NCI-H226 (cell line): ENCODE measurements around the gene CHRNA1.

Experiments
- DNase-seq: peaks from one replicate; pipeline ENCODE4 v3.0.0-alpha.2; 2015

Gene CHRNA1

DNA sequence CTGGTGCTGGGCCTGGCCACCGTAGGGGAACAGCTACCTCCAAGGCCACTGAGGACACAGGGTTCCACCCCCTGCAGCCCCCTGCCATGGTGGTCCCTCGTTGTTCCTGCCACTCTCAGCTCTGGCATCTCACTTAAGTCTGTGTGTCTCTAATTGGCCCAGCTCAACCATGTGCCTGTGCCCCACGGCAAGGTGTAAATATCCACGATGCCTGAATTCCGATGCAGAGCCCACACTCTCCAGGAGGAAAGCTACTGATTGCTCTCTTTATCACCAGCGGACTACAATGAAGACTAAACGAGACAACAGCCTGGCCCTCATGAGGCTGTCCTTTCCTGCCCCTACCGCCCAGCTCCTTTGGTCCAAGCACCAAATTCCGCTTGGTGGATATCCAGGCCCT lies 17.0 kb upstream of the CHRNA1 start:
- no peak for DNase-seq

- no peak for DNase-seq
Measured at GRCh38 chr2:174780856-174781255, 16.6 kb upstream of the CHRNA1 start.

GRCh38 chr2:174780191-174780840 lies 16.0 kb upstream of the CHRNA1 start:
- no peak for DNase-seq

GRCh38 chr2:174779361-174779928 lies 15.2 kb upstream of the CHRNA1 start:
- no peak for DNase-seq

DNA sequence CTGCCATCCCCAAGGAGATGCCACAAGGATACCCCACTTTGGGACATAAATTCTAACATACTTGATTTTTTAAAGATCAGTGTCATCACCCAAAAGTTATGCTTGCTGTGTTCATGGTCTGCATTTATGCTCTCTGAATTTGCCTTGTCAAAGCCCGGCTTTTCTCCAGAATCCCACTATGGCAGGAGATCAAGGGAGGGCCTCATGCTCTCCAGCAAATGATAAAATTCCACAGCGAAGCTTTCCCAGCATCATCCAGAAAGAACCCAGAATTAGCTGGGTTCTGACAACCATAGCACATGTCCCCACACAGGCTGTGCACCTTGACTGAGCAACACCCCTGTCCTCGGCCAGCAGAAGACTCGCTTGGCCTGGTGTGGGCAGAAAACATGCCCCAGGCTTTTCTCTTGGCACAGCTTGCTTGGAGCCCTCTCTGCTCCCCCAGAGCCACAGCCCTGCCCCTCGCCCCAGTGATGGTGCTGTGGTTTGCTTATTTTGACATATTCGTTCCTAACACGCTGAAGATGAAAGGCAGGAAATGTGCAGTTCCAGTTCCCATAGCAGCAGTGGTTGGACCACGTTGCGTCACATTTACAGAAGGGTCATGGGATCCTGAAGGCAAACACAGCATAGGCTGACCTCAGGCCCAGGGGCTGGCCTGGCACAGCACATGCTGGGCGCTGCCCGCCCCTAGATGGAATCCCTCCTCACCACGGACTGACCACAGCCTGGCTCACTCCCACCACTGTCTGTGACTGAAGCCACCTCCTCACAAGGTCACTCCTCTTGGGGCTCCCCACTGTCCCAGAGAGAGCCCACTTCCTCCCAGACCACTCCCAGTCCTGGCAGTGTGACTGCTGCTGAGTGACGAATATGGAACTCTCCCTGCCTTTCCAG lies 14.1 kb upstream of the CHRNA1 start:
- peak; percentile 28 for DNase-seq

DNA sequence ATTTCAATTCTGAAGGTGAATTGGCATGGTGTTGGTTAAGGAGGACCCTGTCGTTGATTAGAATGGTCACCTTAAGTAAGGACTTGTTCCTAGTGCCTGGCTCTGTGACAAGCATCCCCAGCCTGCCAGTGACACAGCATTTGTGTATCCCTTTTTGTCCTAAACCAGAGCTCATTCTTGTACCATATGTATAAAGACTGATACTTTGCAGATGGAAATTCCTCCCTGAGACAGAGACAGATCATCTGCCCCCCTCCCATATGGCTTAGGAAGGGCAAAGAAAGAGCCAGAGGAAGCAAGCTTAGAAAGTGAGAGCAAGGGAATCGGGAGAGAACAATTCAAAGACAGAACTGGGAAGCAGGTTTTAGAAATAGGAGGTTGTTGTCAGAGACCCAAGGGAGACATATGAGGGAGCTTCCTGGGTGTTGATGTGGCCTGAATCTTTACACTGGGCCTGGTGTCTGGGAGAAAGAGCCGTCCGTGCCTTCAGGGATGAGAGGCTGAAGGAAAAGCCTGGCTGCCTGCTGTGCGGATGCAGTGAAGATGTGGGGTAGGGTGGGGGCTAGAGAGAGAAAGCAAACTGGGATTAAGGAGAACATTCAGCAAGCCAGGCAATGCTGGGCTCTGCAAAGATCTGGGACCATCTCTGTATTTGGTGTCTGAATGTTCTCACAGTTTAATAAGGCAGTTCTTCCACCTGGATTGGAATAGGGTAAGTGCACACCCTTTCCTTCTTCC lies 13.2 kb upstream of the CHRNA1 start:
- no peak for DNase-seq

- DNase-seq = no peak
Measured at GRCh38 chr2:174776675-174777074, 12.4 kb upstream of the CHRNA1 start.

- no peak for DNase-seq
Measured at GRCh38 chr2:174776223-174776622, 12.0 kb upstream of the CHRNA1 start.

GRCh38 chr2:174775571-174775980 lies 11.3 kb upstream of the CHRNA1 start:
- DNase-seq = no peak

- DNase-seq = no peak
Measured at GRCh38 chr2:174774886-174775285, 10.6 kb upstream of the CHRNA1 start.

GRCh38 chr2:174773215-174773614 lies 8.9 kb upstream of the CHRNA1 start:
- no peak for DNase-seq

- no peak for DNase-seq
Measured at GRCh38 chr2:174772472-174772801, 8.2 kb upstream of the CHRNA1 start.

DNA sequence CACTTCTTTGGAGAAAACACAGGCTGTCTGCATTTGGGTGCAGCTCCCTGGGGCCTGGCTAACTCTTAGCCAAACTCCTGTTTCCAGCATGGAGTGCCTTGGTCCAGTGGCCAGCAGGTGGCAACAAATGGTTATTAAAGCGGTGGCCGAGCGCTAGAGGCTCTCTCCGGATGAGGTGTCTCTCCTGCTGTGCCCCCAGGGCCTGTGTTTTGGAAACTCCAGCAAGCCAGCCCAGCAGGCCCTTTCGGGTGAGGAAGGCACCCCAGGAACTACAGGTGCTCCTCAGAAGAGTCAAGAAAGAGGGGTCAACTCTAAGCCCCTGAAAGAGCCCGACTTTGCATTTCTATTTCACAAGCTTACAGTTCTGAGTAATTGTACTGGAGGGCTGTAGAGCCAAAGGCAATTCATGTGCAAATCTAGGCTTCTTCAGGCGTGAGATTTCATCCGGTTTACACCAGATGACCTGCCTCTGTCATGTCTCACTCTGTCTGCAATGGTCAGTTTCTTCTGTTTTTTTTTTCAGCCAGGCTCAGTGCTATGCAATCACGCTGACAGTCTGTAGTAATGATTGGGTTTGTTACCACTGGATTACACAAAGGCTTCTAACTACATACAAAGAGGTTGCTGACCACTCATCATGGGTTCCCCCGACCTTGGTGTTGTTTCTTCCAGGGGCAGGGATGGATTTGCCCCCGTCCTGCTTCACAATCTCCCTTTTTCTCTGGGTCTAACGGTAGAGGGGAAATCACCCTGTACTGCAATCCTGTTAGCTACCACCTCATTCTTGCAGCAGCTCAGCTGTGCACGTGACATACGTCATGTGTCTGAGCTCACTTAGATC lies 7.6 kb upstream of the CHRNA1 start:
- peak; percentile 69 for DNase-seq

DNA sequence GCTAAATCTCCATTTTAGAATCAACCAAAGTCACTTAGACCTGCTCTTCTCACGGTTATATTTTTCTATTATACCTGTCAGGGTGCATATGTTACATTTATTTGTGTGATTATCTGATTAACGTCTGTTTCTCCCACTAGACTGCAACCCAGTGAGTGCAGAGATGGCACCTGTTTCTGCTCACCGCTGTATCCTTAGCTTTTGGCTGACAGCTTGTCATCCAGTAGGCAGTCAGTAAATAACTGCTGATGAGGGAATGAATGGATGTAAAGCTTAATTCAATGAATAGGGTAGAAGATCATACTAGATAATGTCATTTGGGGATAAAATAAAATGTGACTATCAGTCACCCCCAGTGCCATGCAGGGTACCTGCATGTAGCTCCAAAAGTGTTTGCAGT lies 6.9 kb upstream of the CHRNA1 start:
- DNase-seq = no peak

DNA sequence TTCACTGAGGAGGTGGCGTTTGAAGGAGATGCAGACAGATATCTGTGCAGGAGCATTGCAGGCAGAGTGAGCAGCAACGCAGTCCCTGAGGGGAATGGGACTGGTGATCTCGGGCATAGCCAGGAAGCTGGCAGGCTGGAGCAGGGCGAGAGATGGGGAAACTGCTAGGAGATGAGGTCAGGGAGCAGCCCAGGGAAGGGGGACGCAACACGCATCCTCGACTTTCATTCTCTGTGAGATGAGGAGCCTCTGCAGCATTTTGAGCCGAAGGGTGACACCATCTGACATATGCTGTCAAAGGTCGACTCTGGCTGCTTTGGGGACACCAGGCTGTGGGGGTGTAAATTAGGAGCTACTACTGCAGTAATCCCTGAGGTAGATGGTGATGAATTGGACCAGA lies 4.3 kb upstream of the CHRNA1 start:
- DNase-seq = no peak

DNA sequence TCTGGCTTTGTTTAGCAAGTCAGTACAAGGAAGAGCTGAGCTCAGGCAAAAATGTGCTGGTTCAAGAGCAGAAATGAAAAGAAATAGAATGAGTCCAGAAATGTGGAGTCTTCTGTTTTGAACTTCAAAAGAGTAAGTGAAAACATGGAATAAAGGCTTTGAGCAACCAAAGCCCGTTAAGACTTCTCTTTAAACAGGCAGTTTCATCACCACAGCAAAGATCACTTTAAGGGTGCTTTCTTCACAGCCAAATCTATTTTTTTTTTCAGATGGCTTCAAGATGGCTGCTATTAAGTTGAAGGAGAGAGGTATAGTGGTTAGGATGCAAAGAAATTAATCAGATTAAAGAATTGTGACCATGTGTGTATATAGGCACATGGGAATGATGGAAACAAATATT lies 2.0 kb upstream of the CHRNA1 start:
- DNase-seq = no peak

GRCh38 chr2:174765576-174765975 lies 1.3 kb upstream of the CHRNA1 start:
- no peak for DNase-seq

- DNase-seq = no peak
Measured at GRCh38 chr2:174763780-174764179, 492 bp downstream of the CHRNA1 start.

- DNase-seq = no peak
Measured at GRCh38 chr2:174762464-174762863, 1.8 kb downstream of the CHRNA1 start.

DNA sequence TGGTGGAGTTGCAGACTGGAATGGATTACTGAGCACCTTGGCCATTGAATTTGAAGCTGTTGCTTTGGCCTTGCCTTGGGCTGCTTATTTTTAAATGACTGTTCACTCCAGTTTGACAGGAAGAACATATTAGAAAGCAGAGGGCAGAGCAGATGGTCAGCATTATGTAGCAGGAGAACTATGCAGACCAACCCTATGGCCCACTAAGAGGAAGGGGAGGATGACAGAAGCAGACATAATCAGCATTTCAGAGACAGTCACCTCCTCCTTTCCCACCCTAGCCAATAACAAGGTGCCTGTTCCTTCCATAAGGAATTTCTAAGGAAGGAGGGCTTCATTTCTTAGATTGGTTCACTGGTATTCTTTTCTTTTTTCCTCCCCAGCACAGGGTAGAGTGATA lies 2.4 kb downstream of the CHRNA1 start:
- DNase-seq = peak; percentile 46

DNA sequence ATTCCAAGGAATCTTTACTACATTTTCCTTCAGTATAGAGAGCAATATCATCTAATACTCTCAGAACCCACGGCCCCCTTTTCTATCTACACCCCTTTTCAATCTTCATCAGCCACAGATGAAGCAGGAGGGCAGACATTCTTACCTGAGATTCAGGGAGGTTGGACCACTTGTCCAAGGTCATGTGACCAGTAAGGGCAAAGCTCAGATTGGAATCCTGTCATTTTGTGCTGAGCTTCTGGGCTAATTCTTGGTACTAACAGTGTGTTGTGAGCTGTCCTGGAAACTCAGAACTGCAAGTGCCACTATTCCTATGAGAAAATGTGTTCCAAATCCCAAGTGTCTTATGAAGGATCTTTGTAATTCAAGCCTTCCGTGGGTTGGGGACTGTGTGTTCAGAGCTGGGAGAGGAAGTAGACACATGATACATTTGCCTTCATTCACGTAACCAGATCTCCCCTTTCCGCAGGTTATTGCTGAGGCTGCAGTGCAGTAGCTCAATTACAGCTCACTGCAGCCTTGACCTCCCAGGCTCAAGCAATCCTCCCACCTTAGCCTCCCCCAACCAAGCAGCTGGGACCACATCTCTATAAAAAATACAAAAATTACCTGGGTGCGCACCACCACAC lies 3.3 kb downstream of the CHRNA1 start:
- no peak for DNase-seq
